Frontal cortex (tissue), 4 donors: ENCODE results near the gene INPP5B. TPM values are rescaled to one million over a fixed set of nuclear protein-coding genes. Genes with fewer than 3 reads are reported as not detected.
"Not testable (repeated sequence)": the region's sequence is repeated elsewhere in the genome, so short reads cannot be mapped to it uniquely, and the experiment has no call there.

ENCODE experiments used
- DNase-seq, 2 donors: peaks; one replicate each; pipeline ENCODE4 v3.0.0; 2012; ENCODE audit warnings: low spot score in 2 of 2
- FAIRE-seq: peaks from 2 replicates; lab custom pipeline; 2012; peaks lifted over from hg19 to GRCh38; lab: Jason Lieb, UNC
- total RNA-seq: library from RNA; depleted of rRNA; stranded (reverse); fragments of >200 nt; gene quantifications from one replicate; pipeline ENCODE4 v1.2.3, GENCODE V29; 2014
- donor health status: control.
- donor health status: control.
- donor health status: control.

The INPP5B gene
- total RNA-seq = 13.9 TPM

- FAIRE-seq (no peak), DNase-seq (peak; percentile 85 to 94)
These were observed at the start of gene INPP5B for GRCh38 chr1:37946703-37947360. Gene INPP5B (minus strand): TSS chr1:37947053. CDS start chr1:37946308, 745 bp downstream.

GRCh38 chr1:37995751-37996345 lies 49.0 kb upstream of the INPP5B start:
- DNase-seq (peak in 1 of 2 donors; percentile 17), FAIRE-seq (no peak)

GRCh38 chr1:37994886-37995566 lies 48.2 kb upstream of the INPP5B start:
- FAIRE-seq = no peak
- peak in 1 of 2 donors; percentile 18 for DNase-seq

DNA sequence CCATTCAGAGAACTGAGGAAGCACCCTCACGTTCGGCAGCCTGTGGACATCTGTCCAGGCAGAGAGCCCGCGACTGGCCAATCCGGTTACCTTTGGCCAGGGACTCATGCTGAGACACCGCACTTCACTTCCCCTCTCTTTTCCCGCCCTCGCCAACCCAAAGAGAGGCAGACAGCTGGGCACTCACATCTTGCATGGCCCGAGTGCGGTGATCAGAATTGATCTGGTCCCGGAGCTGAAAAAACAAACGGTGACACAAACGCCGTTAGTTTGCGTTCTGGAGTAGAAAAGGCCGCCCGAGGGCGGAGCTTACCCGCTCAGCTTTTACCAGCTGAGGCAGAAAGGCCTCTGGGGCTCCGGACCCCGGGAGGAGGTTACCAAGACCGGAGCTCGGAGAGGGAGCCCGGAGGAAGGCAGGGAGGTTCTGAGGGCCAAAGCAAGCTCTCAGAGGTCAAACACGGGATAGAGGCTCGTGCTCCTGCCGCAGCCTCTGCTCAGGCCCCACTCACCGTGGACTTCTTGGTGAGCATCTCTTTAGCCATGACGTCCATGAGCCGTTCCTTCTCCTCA lies 42.6 kb upstream of the INPP5B start:
- DNase-seq (peak in 1 of 2 donors; percentile 29), FAIRE-seq (no peak)

DNA sequence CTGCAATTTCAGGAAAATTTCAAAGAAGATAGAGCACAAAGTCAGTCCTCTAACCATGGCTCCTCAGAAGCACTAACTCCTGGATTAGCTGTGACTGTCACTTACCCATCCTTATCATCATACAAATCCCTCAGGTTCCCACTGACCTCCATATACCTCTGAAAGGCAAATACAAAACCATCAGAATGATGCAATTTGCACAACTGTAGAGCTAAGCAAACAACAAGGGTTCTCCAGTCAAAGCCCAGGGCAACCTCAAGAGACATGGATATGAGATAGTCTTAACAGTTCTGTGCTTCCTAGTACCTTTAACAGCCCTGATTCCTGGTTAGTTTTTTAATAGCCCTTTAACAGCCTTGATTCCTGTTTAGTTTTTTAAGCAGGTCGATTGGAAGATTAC lies 40.8 kb upstream of the INPP5B start:
- FAIRE-seq (no peak), DNase-seq (no peak)

DNA sequence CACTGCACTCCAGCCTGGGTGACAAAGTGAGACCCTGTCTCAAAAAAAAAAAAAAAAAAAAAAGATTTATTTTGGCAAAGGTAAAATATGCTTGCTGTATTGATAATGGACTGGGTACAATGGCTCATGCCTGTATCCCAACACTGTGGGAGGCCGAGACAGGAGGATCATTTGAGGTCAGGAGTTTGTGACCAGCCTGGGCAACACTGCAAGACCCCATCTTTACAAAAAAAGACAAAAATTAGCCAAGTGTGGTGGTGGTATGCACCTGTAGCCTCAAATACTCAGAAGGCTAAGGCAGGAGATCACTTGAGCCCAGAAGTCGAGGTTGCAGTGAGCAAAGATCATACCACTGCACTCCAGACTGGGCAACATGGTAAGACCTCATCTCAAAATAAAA lies 36.7 kb upstream of the INPP5B start:
- DNase-seq (no peak), FAIRE-seq (no peak)

- no peak for DNase-seq
- FAIRE-seq = no peak
These were observed 31.7 kb upstream of the INPP5B start for GRCh38 chr1:37978541-37978940.

- FAIRE-seq = not testable (repeated sequence)
These were observed 28.2 kb upstream of the INPP5B start for GRCh38 chr1:37975083-37975482.

DNA sequence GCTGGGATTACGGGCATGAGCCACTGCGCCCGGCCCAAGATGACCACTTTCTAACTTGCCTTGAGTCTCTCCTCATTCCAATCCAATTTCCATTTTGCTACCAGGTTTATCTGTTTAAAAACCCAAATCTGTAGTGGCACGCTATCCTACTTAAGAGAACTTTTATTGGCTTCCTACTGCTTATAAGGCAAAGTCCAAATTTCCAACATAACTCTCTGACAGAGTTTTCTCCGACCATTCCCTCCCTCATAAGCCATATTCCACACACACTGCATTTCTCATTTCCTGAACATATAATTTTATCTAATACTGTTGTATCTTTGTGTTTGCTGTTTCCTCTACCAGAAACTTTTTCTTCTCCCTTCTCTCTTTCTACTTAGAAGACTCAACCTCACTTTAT lies 27.7 kb upstream of the INPP5B start:
- FAIRE-seq = no peak
- DNase-seq = no peak

More at GRCh38 chr1:37975083-37975482, 28.2 kb upstream of the INPP5B start:
- peak in 1 of 2 donors; percentile 44 for DNase-seq

DNA sequence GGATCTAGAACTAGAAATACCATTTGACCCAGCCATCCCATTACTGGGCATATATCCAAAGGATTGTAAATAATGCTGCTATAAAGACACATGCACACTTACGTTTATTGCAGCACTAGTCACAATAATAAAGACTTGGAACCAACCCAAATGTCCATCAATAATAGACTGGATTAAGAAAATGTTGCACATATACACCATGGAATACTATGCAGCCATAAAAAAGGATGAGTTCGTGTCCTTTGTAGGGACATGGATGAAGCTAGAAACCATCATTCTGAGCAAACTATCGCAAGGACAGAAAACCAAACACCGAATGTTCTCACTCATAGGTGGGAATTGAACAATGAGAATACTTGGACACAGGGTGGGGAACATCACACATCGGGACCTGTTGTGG lies 26.8 kb upstream of the INPP5B start:
- not testable (repeated sequence) for DNase-seq, FAIRE-seq

DNA sequence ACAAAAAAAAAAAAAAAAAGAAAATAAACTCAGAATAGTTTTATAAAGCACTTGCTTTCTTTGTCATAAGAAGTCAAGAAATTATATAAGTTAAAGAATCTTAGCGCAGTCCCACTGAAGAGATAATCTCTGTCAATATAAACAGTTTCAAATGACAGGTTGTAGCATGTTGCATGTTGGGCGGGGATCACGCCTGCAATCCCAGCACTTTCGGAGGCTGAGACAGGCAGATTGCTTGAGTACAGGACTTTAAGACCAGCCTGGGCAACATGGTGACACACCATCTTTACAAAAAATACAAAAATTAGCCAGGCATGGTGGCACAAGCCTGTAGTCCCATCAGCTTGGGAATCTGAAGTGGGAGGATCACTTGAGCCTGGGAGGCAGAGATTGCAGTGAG lies 18.4 kb upstream of the INPP5B start:
- no peak for FAIRE-seq
- DNase-seq = no peak

GRCh38 chr1:37964106-37964505 lies 17.3 kb upstream of the INPP5B start:
- not testable (repeated sequence) for DNase-seq, FAIRE-seq

DNA sequence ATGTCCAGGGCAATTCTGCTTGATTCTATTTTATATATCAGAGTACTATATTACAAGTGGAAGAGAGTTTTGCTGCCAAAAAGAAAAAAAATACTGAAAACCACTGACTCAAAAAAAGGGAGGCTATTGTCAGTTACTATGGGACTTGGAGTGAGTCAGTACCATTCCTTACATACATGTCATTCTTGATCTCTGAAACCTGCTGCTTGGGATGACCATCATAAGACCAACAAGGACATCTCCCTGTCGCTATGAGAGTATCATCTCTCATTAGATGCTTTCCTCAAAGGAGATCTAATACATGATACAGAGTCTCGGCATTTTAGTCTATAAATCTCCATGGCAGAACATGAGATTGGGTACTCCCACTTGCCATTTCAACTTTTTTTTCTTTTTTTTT lies 11.8 kb upstream of the INPP5B start:
- no peak for FAIRE-seq
- no peak for DNase-seq

DNA sequence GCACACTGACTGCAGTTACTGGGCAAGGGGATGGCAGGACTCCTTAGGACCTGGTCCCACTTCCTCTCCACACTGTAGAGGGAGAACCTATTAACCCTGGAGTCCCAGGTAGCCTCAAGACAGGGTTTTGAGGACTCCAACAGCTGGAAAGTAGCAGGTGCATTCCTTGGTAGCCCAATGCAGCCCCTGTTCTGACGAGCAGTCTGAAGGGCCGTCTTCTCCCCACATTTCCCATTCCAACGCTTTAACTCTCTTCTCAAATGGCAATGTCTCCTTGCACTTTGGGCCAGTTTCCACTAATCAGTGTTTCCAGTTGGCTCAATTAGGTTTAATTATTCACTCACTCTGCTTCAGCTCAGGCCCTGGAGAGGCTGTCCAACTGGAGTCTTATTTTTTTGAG lies 8.8 kb upstream of the INPP5B start:
- no peak for DNase-seq
- no peak for FAIRE-seq

GRCh38 chr1:37954316-37954971 lies 7.6 kb upstream of the INPP5B start:
- no peak for DNase-seq
- no peak for FAIRE-seq

DNA sequence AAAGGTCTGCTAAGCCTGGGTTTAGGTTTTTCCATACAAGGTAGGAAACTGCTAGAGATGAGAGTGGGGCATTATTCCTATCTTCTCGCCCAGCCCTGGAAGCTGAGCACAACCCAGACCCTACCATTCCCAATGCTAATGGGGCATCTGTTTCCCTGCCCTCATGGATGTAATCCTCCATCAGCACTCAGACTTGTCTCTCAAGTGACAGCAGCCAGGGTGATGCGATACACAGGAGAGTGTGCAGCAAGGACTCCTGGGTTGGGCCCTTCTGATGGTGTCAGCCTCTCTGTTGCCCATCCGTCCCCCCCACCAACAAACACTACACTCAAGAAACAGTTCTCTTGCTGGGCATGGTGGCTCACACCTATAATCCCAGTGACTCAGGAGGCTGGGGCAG lies 5.9 kb upstream of the INPP5B start:
- DNase-seq = no peak
- FAIRE-seq = no peak

DNA sequence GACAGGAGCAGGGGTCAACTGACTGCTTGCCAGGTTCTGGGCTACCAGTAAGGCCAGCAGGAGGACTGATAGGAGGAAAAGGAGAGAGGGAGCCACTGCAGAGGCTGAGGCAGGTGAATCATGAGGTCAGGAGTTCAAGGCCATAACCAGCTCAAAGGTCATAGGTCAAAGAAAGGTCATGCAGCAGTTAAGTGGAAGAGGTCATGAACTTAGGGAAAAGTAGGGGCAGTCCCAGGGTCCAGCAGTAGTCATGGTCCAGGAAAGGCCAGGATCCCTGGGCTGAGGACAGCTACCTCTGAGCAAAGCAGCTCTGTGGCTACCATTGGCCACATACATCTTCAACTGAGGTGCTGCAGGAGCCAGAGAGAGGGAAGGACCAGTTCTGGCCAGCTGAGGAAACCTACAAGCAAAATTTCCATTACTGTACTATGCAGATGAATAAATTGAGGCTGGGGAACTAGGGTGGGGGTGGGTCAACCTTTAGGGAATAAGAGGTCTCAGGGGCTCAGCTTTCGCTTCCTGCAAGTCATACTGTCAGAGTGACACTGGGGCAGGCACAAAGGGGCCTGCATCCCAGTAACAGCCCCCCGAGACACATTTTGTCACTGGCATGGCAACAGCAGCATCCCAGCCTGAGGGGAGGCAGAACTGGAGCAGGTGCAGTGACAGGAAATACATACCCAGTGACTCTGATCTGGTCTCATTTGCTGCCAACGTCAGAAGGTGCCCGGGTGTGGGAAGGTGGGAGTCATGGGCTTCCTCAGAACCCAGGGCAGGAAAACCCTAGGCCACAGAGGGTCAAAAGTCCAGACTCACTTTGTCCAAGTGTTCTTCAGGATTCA lies 5.2 kb upstream of the INPP5B start:
- FAIRE-seq = no peak

GRCh38 chr1:37951041-37951782 lies 4.4 kb upstream of the INPP5B start:
- no peak for FAIRE-seq

More for the DNA sequence above, 5.2 kb upstream of the INPP5B start:
- DNase-seq = no peak

More at GRCh38 chr1:37951041-37951782, 4.4 kb upstream of the INPP5B start:
- DNase-seq = no peak
